ENCODE measurements around the gene PCLAF. TPM values are rescaled to one million over a fixed set of nuclear protein-coding genes. Genes with fewer than 3 reads are reported as not detected.

PCLAF gene
- total and polyA plus RNA-seq, 2 of the 8 experiments (the other 6 are each of a cell fraction or from before 2014, with no cell fraction given), result 76.2 to 124 TPM

- Histone ChIP-seq H3K4me1 (replicated peaks in 1 of 4; ENCODE audit: control insufficient read depth in 3 of 4, insufficient read depth in 4 of 4, low read length in 3 of 4) (peaks cover 0 to 4% (median 0%) of the 10 kb centered on the region in 4 experiments; a peak in 2 of 7 replicates), H2BK5ac (ENCODE audit: low read depth, low read length) (no peak overlapping the region), H4K5ac (ENCODE audit: insufficient read length, low read depth, low read length) (no peak overlapping the region), H3K18ac (ENCODE audit: extremely low read depth, low read length) (no peak overlapping the region), H2AFZ (ENCODE audit: low read length) (no peak overlapping the region), H3K14ac (ENCODE audit: insufficient read length) (no peak overlapping the region), H4K8ac (ENCODE audit: extremely low read depth, insufficient read depth, low read length) (no peak overlapping the region), H3K4me2 (ENCODE audit: insufficient read depth in 1 of 2, low read depth in 2 of 2, low read length in 2 of 2) (no peak overlapping the region), H3K56ac (replicated peaks; ENCODE audit: insufficient read length, low read depth, low read length) (no peak overlapping the region), H3K79me2 (ENCODE audit: control insufficient read depth in 1 of 2, insufficient read depth in 2 of 2, low read length in 2 of 2) (peaks cover 0 to 36% of the 10 kb centered on the region in 2 experiments; a peak in 2 of 4 replicates), H2BK12ac (ENCODE audit: low read depth, low read length) (no peak overlapping the region), H2BK20ac (ENCODE audit: low read length) (no peak overlapping the region), H3K79me1 (ENCODE audit: low read depth, low read length) (no peaks in the 10 kb centered on the region), H3K23ac (ENCODE audit: insufficient read length) (no peak overlapping the region), H3K23me2 (ENCODE audit: low read depth, low read length) (no peaks in the 10 kb centered on the region), H4K20me1 (replicated peaks in 1 of 2; ENCODE audit: control insufficient read depth in 1 of 2, insufficient read depth in 2 of 2, low read length in 2 of 2) (peaks cover 0 to 1% of the 10 kb centered on the region in 2 experiments), H3K27me3 (replicated peaks in 1 of 4; ENCODE audit: control insufficient read depth in 3 of 4, extremely low read depth in 1 of 4, insufficient read depth in 3 of 4, low read length in 3 of 4) (no peaks in the 10 kb centered on the region), H3K9ac (replicated peaks in 1 of 4; ENCODE audit: extremely low read depth in 1 of 4, low read depth in 3 of 4, low read length in 3 of 4) (no peak overlapping the region), H3K27ac (ENCODE audit: low read depth, low read length) (no peak overlapping the region), H3K4me3 (ENCODE audit: extremely low read depth in 1 of 4, insufficient read depth in 2 of 4, low read depth in 3 of 4, low read length in 4 of 4) (no peak overlapping the region), H3K4ac (replicated peaks; ENCODE audit: insufficient read length, low read depth, low read length) (no peak overlapping the region), H3K36me3 (ENCODE audit: control insufficient read depth in 2 of 4, insufficient read depth in 4 of 4, low read length in 3 of 4) (no peaks in the 10 kb centered on the region; a peak in 1 of 8 replicates), H4K91ac (replicated peaks; ENCODE audit: insufficient read length, low read length) (no peak overlapping the region), H2BK120ac (replicated peaks; ENCODE audit: low read depth, low read length) (no peak overlapping the region), H3K9me3 (ENCODE audit: insufficient read depth in 2 of 2, low read depth in 1 of 2, low read length in 1 of 2) (no peaks in the 10 kb centered on the region), H2AK5ac (ENCODE audit: low read depth, low read length) (no peak overlapping the region), H2BK15ac (ENCODE audit: low read length) (no peak overlapping the region)
- ChIA-PET CTCF (ENCODE audit: partially characterized antibody) (interaction anchor here (0.5 to 1.5 kb wide), 4 partner anchors 11 to 305 kb away, joined by 3 to 8 read pairs (median 4); no protein-coding TSS in a partner anchor), POLR2A (ENCODE audit: partially characterized antibody) (interaction anchor here (1.1 to 1.2 kb wide), 2 partner anchors 10 kb away, joined by 4 to 8 read pairs; no protein-coding TSS in a partner anchor)
- DNase-seq (ENCODE audit: low read depth in 1 of 2, low spot score in 2 of 2), result no peak
- FAIRE-seq, result no peak
- TF ChIP-seq CHD1 (IDR thresholded peaks at IDR 0.05; ENCODE audit: low read depth, low read length) (no peak), TAF1 (IDR thresholded peaks at IDR 0.05; ENCODE audit: low read depth, low read length) (no peak), SIN3A (conservative IDR thresholded peaks at IDR 0.05 in 1 of 2, IDR thresholded peaks at IDR 0.05 in 1 of 2; ENCODE audit: low read depth in 1 of 2, low read length in 2 of 2) (no peak), E2F6 (IDR thresholded peaks at IDR 0.05) (no peak), POU5F1 (IDR thresholded peaks at IDR 0.05; ENCODE audit: low read depth, low read length) (no peak), ASH2L (IDR thresholded peaks at IDR 0.05; ENCODE audit: low read length) (no peak), ATF3 (IDR thresholded peaks at IDR 0.05; ENCODE audit: insufficient read depth, low read depth, low read length) (no peak), SIX5 (IDR thresholded peaks at IDR 0.05; ENCODE audit: low read depth, low read length) (no peak), SP4 (IDR thresholded peaks at IDR 0.05; ENCODE audit: low read length) (no peak), HDAC2 (IDR thresholded peaks at IDR 0.05; ENCODE audit: borderline replicate concordance in 1 of 2, low read depth in 2 of 2, low read length in 2 of 2) (no peak), KDM1A (IDR thresholded peaks at IDR 0.05; ENCODE audit: borderline replicate concordance, low read length) (no peak), NRF1 (IDR thresholded peaks at IDR 0.05; ENCODE audit: low read depth, low read length) (no peak)
Measured at GRCh38 chr15:64344651-64345294, 36.5 kb downstream of the PCLAF start.

Measured in H1 (cell line).